HG03575 (cell line): ENCODE data around the gene CEBPA.
"Not testable (repeated sequence)": the region's sequence is repeated elsewhere in the genome, so short reads cannot be mapped to it uniquely, and the experiment has no call there.

Experiments
- ATAC-seq: cut with Tn5 transposase; IDR thresholded peaks from one replicate; pipeline ENCODE4 v1.9.1; 2021; ENCODE audit not compliant: unreplicated experiment, insufficient number of reproducible peaks, low FRiP score; ENCODE audit errors: extremely low read depth

The CEBPA gene

DNA sequence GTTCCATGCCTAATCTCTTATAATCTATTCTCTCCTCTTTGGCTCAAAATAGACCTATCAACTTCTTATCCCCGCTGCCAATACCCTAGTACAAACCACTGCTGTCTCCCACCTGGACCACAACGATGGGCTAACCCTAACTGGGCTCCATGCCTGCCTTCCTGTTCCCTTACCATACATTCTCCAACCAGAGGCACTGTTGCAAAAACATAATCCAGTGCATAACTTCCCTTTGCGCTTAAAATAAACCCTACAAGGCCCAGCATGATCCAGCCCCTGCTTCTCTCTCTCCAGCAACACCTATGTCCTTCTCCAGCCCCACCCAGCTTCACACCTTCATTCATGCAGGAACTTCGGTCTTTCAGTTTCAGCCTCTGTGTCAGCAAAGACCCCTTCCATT, 27.4 kb upstream of the CEBPA start:
- ATAC-seq, result no peak

DNA sequence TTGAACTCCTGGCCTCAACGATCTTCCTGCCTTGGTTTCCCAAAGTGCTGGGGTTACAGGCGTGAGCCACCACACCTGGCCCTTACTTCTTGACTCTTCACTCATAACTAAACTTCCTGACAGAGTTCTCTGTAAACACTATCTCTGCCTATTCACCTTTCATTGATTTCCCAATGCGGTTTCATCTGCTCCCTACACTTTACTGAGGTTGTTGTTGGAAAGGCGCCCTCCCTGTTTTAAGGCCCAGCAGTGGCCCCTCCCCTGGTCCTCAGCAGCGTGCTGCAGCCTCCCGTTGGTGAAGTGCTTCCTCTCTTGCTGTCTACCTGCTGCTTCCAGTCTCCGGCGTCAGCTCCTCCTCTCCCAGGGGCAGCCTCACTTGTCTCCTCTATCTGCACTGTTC, 26.7 kb upstream of the CEBPA start:
- ATAC-seq, result no peak

DNA sequence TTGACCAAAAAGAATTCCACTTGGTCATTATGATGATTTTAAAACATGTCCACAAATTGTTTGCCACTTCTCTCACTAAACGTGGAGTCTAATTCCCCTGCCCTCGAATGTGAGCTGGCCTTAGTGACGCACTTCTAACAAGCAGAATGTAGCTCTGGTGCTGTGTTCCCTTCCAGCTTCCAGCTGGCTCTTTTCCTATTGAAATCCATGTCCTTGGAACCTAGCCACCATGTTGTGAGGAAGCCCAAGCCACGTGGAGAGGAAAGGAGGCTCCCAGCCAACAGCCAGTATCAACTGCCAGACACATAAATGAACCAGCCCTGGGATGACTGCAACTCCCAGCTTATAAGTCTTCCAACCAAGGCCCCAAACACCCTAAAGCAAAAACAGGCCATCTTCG, 23.6 kb upstream of the CEBPA start:
- no peak for ATAC-seq

DNA sequence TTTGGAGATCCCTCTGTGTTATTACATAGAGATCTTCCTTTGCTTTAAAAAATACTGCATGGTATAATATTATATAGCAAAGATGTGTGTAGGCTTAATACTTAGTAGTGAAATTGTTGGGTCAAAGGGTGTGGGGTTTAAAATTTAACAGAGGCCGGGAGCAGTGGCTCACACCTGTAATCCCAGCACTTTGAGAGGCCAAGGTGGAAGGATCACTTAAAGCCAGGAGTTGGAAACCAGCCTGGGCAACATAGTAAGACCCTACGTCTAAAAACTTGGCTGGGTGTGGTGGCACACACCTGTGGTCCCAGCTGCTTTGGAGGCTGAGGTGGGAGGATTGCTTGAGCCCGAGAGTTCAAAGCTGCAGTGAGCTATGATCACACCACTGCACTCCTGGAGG, 22.3 kb upstream of the CEBPA start:
- no peak for ATAC-seq

DNA sequence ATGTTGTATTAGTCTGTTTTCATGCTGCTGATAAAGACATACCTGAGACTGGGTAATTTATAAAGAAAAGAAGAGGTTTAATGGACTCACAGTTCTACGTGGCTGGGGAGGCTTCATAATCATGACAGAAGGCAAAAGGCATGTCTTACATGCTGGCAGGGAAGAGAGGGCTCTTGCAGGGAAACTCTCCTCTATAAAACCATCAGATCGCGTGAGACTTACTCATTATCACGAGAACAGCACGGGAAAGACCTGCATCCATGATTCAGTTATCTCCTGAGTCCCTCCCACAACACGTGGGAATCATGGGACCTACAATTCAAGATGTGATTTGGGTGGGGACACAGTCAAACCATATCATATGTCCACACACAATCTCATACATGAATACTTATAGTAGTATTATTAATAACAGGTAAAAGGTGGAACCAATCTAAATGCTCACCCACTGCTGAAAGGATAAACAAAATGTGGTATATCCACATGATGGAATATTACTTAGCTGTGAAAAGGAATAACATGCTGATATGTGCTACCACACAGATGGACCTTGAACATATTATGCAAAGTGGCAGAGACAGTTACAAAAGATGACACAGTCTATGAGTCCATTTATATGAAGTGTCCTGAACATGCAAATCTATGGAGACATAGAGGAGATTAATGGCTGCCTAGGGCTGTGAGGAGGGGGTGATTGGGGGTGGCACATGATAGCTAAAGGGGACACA, 20.9 kb upstream of the CEBPA start:
- ATAC-seq, result no peak

DNA sequence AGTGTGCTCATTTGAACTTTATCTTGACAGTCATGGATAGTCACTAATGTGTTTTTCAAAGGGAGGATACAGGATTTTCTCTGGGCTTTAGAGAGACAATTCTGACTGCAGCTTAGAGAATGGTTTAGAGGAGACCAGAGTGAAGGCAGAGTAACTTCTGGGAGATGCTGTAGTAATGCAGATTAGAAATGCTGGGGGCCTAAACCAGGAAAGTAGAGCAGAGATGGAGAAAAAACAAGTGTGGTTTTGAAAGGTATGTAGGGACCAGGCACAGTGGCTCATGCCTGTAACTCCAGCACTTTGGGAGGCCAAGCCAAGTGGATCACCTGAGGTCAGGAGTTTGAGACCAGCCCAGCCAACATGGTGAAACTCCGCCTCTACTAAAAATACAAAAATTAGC, 18.3 kb upstream of the CEBPA start:
- no peak for ATAC-seq

DNA sequence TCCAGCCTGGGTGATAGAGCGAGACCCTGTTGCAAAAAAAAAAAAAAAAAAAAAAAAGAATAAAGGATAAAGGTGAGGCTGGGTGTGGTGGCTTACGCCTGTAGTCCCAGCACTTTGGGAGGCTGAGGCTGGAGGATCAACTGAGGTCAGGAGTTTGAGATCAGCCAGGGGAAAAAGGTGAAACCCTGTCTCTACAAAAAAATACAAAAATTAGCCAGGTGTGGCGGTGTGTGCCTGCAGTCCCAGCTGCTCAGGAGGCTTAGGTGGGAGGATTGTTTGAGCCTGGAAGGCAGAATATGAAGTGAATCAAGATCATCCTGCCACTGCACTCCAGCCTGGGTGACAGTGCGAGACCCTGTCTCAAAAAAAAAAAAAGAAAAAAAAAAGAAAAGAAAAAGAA, 15.7 kb upstream of the CEBPA start:
- ATAC-seq, result not testable (repeated sequence)

DNA sequence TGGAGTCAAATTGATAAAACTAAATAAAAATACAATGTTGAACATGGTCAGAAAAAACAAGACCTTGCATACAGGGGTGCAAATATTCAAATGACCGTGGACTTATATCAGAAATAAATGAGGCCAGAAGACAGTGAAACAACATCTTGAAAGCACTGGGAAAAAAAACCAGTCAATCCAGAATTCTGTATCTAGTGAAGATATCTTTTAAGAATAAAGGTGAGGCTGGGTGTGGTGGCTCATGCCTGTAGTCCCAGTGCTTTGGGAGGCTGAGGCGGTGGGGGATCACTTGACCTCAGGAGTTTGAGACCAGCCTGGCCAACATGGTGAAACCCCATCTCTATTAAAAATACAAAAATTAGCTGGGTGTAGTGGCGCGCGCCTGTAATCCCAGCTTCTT, 15.2 kb upstream of the CEBPA start:
- ATAC-seq, result no peak

DNA sequence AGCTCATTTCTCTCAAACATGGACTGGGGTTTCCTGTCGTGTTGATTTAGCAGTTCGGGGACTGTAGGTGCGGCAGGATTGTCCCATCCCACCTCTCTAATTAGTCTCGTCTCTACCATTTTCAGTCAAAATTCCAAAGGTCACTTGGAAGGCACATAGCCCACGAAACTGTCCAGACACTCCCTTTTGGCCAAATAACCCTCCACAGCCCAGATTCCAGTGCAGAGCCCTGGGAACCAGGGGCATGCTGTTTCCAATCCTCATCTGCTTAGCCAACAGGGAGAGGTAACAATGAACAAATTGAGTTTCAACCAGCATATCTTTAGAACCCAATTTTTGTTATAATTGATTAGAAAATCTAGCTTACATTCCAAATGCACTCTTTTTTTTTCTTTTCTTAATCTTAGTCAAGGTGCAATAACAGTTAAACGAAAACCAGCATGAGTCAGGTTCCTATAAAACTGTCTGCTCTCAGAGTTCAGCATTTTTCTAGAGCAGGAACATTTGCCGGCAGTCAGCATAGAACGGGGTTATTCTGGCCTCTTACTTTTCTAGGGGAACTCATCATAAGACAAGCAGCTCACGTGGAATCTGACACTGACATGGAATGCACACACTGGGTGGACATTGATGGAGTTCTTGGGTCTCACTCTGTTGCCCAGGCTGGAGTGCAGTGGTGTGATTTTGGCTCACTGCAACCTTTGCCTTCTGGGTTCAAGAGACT, 14.4 kb upstream of the CEBPA start:
- ATAC-seq, result no peak

DNA sequence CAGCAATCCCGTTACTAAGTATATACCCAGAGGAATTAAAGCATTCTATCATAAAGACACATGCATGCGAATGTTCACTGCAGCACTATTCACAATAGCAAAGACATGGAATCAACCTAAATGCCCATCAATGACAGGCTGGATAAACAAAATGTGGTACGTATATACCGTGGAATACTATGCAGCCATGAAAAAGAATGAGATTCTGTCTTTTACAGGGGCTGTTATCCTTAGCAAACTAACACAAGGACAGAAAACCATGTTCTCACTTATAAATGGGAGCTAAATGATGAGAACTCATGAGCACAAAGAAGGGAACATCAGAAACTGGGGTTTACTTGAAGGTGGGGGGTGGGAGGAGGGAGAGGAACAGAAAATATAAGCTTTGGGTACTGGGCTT, 10.5 kb upstream of the CEBPA start:
- not testable (repeated sequence) for ATAC-seq

DNA sequence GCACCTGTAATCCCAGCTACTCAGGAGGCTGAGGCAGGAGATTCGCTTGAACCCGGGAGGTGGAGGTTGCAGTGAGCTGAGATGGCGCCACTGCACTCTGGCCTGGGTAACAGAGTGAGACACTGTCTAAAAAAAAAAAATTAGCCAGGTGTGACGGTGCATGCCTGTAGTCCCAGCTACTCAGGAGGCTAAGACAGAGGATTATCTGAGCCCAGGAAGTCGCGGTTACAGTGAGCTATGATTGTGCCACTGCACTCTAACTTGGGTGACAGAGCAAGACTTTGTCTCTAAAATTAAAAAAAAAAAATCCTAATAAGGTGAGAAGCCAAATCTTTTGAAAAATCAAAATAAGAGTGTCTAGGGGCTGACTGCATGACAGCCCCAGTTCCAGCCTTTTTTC, 9.7 kb upstream of the CEBPA start:
- no peak for ATAC-seq

DNA sequence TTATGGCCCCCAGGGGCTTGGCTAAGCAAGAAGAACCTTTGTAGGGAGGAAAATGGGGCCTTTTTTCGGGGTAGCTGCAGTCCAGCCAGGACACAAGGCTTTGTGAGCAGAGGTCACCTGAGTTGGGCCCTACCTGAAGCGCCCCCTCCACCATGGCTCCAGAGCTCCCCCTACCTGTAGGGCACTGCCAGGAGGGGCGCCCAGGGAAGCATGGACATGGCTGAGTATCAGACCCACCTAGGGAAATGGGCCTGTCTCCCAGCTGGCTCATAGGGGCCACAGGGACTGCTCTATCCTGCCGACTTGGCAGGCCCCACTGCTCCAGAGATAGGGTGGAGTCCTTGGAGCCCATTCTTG, 9.0 kb upstream of the CEBPA start:
- no peak for ATAC-seq

DNA sequence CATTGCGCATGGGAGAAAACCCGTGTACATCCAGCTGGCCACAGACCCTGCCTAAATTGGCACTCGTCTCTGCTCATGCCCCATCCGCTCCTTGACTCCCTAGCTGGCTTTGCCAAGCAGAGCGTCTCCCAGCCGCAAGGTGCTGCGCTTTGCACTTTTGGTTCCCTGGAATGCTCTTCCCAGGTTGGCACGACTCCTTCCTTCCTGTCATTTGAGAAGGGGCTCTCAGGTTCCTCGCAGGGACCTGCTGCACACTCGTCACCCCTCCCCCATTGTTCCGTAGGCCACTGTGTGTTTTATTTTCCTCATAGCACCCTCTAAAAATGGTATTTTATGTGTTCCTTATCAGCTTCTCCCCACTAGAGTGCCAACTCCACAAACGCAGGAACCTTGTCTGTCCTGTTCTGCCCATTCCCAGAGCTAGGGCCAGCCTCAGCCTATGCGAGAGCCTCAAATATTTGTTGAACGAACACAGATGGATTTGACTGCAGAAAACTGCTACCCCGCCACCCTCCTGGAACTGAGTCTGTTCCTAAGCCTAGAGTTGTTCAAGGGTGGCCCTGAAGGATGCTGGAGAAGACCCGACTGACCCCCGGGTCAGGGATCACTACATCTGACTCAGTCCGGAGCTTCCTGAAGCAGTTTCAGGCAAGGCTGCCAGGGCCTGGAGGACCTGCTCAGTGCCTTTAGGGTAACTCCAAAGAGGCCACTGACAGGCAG, 8.4 kb upstream of the CEBPA start:
- no peak for ATAC-seq

DNA sequence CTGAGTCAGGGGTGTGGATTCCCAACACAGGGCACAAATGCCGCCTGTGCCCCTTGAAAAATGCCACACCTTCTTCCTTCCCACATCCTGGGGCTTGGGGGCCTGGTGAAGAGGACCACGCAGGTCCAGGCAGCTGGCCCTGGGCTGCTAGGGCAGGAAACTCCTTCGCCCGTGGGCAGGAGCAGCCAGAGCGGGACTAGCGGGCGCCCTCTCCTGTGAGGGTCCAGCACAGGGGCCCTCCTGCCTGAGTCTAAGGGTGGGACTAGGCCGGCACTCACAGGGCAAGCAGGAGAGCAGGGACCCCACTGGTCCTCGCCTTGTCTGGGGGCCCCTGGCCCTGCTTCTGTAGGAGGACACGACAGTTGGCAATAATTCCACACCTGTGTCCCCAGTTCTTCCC, 7.5 kb upstream of the CEBPA start:
- ATAC-seq, result no peak

DNA sequence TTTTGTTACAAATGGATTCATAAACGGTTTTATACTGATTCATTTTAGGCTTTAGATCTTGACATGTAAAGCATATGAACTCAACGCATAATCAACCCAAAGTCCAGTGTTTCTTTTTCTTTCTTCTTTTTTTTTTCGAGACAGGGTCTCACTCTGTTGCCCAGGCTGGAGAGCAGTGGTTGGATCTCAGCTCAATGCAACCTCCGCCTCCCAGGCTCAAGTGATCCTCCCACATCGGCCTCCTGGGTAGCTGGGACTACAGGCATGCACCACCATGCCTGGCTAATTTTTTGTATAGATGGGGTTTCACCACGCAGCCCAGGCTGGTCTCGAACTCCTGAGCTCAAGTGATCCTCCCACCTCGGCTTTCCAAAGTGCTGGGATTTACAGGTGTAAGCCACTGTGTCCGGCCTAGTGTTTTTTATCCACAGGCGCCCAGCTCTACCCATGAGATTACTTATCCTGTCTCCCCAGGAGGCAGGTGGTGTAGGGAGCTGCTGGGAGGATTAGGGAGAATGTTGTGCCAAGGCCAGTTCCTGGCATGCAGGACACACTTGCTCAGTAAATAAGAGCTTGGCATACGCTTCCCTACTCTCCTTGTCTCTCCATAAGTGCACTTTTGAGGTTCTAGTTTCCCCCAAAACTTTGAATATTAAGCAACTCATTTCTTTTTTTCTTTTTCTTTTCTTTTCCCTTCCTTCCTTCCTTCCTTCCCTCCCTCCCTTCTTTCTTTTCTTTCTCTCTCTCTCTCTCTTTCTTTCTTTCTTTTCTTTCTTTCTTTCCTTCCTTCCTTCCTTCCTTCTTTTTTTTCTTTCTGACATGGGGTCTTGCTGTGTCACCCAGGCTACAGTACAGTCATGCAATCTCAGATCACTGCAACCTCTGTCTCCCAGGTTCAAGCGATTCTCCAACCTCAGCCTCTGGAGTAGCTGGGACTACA, 4.8 kb upstream of the CEBPA start:
- ATAC-seq, result no peak

DNA sequence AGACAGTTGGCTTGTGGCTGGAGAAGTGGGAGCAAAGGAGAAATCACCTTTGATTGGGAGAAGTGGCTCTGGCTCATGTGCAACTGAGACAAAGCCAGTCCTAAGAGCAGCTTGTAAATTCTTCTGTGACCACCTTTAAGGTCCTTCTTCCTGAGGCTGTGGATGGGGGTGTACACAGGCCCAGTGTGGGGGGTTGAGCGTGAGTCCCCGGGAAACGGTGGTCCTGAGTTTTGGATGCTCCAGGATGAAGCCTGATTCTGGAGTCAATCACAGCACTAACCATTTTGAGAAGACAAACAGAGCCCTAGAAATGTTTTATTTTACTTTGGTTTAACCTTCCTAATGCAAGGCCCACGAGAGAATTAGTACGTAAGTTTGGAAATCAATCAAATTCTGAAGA, 3.9 kb upstream of the CEBPA start:
- no peak for ATAC-seq

DNA sequence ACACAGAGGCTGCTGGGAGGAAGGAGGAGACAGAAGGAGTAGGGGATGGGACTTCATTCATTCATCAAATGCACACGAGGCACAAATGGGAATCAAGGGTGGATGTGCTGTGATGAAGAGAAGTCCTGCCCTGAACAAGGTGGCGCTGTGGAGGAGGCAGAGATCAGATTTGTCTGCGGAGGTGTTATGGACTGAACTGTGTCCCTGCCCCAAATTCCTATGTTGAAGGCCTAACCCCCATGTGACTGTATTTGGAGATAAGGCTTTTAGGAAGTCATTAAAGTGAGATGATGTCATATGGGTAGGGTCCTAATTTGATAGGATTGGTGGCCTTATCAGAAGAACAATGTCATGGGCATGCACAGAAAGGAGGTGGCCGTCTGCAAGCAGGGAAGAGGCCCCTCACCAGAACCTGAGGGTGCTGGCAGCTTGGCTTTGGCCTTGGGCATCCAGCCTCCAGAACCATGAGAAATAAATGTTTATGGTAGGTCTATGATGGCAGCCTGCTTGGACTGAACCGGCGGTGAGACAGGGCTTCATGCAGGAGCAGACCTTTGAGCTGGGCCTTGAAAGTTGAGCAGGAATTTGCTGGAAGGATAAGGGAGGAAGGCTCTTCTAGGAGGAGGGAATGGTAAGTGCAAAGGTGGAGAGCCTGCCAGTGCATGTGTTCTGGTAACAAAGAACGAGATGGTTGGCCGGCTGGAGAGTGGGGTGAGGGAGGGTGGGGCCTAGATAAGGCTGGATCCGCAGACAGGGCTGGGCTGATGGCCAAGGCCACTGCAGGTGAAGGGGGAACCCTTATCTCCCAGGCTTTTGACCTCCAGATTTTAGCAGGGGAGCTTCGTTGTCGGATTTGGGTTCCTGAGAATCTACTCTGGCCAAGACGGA, 2.7 kb upstream of the CEBPA start:
- ATAC-seq, result no peak

DNA sequence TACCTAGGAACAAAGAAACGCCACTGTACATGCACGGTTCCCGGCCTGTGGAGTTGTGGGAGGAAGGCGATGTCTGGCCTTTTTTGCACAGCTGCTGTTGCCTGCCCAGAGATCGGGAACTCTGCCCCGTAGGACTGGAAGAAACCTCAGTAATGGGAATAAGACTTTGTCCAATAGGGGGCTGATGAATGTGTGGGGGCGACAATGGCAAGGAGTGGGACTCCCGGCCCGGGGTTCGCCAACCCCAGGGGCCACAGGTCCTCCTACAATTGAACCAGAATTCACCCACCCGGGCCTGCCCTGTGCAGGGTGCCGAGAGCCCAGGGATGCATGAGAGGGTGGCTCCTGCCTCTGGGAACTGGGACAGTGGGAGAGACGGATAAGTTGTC, 2.0 kb upstream of the CEBPA start:
- ATAC-seq, result no peak
